ENCODE measurements around the gene IGFBP1. TPM values are rescaled to one million over a fixed set of nuclear protein-coding genes. Genes with fewer than 3 reads are reported as not detected.

The IGFBP1 gene
- total RNA-seq, 1 experiment from 2014 or later: not detected

DNA sequence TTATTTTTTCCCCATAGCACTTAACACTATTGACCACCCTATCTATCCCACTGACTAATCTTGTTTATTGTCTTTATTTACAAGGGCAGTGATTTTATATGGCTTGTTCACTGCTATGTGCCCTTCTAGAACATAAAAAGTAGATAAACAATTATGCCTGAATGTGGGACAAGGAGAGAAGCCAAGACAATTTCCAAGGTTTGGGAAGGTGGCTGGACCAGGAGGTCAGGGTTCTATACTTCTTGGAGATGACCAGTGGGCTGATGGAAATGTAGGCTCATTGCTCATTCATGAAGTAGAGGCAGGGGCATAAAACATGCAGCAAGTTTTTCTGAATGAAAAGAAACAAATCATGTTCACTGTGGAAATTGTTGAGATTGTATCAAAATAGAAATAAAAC lies 21.3 kb downstream of the IGFBP1 start:
- H3K27me3 ChIP-seq (ENCODE audit: low read length): no peaks in the 10 kb centered on the region
- no peaks in the 10 kb centered on the region for H3K36me3 ChIP-seq (ENCODE audit: insufficient read depth, low read length)
- no peaks in the 10 kb centered on the region for H3K4me1 ChIP-seq (ENCODE audit: low read length)
- H4K20me1 ChIP-seq (ENCODE audit: insufficient read depth, low read depth, low read length): no peaks in the 10 kb centered on the region
- no peaks in the 10 kb centered on the region for H3K9me2 ChIP-seq (replicated peaks; ENCODE audit: insufficient read depth, low read length)
- no peak overlapping the region for H3K4me3 ChIP-seq (ENCODE audit: low read length)
- H2AFZ ChIP-seq (ENCODE audit: low read length): no peak overlapping the region
- no peaks in the 10 kb centered on the region for H3K9me3 ChIP-seq (ENCODE audit: low read length)
- no peak for DNase-seq
- no peaks in the 10 kb centered on the region for H3K79me2 ChIP-seq (ENCODE audit: low read length)
- H3K27ac ChIP-seq (ENCODE audit: low read length): no peak overlapping the region
- no peak overlapping the region for H3K4me2 ChIP-seq (ENCODE audit: low read depth, low read length, poor library complexity, severe bottlenecking)
- H3K9ac ChIP-seq (ENCODE audit: low read length): no peak overlapping the region

DNA sequence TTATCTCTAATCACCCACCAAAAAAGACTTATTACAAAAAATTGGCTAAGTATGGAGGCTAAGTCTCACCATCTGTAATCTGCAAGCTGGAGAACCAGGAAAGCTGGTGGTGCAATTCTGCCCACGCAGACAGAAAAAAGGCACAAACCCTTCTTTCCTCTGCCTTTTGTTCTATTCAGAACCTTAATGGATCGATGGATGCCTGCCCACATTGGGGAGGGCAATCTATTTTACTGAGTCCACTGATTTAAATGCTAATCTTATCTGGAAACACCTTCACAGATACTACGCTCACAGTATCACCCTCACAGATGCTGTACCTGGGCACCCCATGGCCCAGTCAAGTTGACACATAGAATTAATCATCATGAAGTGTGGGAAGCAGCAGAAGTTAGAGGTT lies 22.6 kb downstream of the IGFBP1 start:
- Histone ChIP-seq H4K20me1 (ENCODE audit: insufficient read depth, low read depth, low read length) (no peaks in the 10 kb centered on the region), H3K36me3 (ENCODE audit: insufficient read depth, low read length) (no peaks in the 10 kb centered on the region), H3K27me3 (ENCODE audit: low read length) (no peaks in the 10 kb centered on the region), H3K4me2 (ENCODE audit: low read depth, low read length, poor library complexity, severe bottlenecking) (no peak overlapping the region), H3K27ac (ENCODE audit: low read length) (no peak overlapping the region), H3K4me1 (ENCODE audit: low read length) (no peaks in the 10 kb centered on the region), H3K9me3 (ENCODE audit: low read length) (no peaks in the 10 kb centered on the region), H3K79me2 (ENCODE audit: low read length) (no peaks in the 10 kb centered on the region), H2AFZ (ENCODE audit: low read length) (no peak overlapping the region), H3K4me3 (ENCODE audit: low read length) (no peak overlapping the region), H3K9ac (ENCODE audit: low read length) (no peak overlapping the region), H3K9me2 (replicated peaks; ENCODE audit: insufficient read depth, low read length) (no peaks in the 10 kb centered on the region)
- no peak for DNase-seq

DNA sequence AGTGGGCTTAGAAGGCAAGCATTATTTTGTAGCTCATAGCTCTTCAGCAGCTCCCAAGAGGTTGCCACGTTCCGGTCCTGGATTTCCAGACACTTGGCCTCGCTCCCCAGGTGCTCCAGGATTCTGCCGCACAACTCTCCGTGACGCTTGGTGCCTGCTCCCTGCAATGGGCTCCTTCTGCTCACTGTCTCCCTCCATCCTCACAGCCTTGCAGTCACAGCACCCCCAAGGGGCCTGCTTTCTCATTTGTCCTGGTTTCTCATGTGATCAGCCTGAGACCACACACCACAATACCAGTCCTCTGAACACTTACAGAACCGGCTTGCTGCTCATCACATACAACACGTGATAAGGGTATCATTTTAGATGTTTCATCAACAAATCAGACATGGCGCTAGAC lies 23.0 kb downstream of the IGFBP1 start:
- Histone ChIP-seq H3K27ac (ENCODE audit: low read length) (no peak overlapping the region), H3K36me3 (ENCODE audit: insufficient read depth, low read length) (no peaks in the 10 kb centered on the region), H3K9me2 (replicated peaks; ENCODE audit: insufficient read depth, low read length) (no peaks in the 10 kb centered on the region), H3K27me3 (ENCODE audit: low read length) (no peaks in the 10 kb centered on the region), H3K9me3 (ENCODE audit: low read length) (no peaks in the 10 kb centered on the region), H3K4me1 (ENCODE audit: low read length) (no peaks in the 10 kb centered on the region), H3K4me3 (ENCODE audit: low read length) (no peak overlapping the region), H4K20me1 (ENCODE audit: insufficient read depth, low read depth, low read length) (no peaks in the 10 kb centered on the region), H3K9ac (ENCODE audit: low read length) (no peak overlapping the region), H3K79me2 (ENCODE audit: low read length) (no peaks in the 10 kb centered on the region), H3K4me2 (ENCODE audit: low read depth, low read length, poor library complexity, severe bottlenecking) (no peak overlapping the region), H2AFZ (ENCODE audit: low read length) (no peak overlapping the region)
- DNase-seq: no peak

DNA sequence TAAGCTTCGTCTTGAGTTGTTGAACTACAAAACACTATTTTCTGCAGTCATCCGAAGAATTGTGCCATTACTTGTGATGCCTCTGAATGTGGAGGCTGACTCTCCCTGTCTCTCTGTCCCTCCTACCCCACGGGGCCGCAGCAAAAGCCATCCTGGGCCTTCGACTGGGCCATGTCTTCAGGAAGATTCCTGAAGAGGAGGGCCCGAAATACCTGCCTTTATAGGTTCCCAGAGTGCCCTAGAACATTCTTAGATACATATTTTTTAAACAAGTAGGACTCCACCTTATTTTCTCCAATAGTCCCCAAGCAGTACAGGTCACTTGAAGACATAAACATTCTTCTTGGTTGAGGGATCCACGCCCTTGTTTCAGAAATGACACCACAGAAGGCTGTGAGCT lies 24.7 kb downstream of the IGFBP1 start:
- Histone ChIP-seq H3K9me3 (ENCODE audit: low read length) (no peaks in the 10 kb centered on the region), H3K79me2 (ENCODE audit: low read length) (no peaks in the 10 kb centered on the region), H4K20me1 (ENCODE audit: insufficient read depth, low read depth, low read length) (no peaks in the 10 kb centered on the region), H3K27ac (ENCODE audit: low read length) (no peak overlapping the region), H3K4me1 (ENCODE audit: low read length) (no peaks in the 10 kb centered on the region), H3K9ac (ENCODE audit: low read length) (no peak overlapping the region), H3K27me3 (ENCODE audit: low read length) (no peaks in the 10 kb centered on the region), H2AFZ (ENCODE audit: low read length) (no peak overlapping the region), H3K36me3 (ENCODE audit: insufficient read depth, low read length) (no peaks in the 10 kb centered on the region), H3K9me2 (replicated peaks; ENCODE audit: insufficient read depth, low read length) (no peaks in the 10 kb centered on the region), H3K4me2 (ENCODE audit: low read depth, low read length, poor library complexity, severe bottlenecking) (no peak overlapping the region), H3K4me3 (ENCODE audit: low read length) (no peak overlapping the region)
- DNase-seq: no peak

DNA sequence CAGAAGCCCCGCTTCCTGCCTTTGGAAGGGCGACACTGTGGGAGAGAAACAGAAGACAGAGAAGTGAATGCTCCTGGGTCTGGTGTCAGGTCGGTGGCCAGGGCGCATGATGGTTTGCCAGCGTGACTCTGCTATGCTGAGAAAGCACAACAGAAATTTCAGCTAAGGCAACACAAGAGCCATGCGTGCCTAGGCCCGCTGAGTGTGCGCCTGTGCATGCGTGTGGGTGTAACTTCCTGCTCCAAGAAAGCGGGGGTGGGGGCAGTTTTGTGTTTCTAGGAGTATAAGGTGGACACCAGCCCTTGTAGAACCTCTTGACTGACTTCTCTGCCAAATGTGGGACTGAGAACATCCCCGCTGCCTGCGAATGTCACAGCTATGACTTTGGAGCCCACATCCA lies 26.6 kb downstream of the IGFBP1 start:
- Histone ChIP-seq H3K79me2 (ENCODE audit: low read length) (no peaks in the 10 kb centered on the region), H3K9me2 (replicated peaks; ENCODE audit: insufficient read depth, low read length) (no peaks in the 10 kb centered on the region), H3K4me1 (ENCODE audit: low read length) (no peaks in the 10 kb centered on the region), H3K9me3 (ENCODE audit: low read length) (no peaks in the 10 kb centered on the region), H3K27ac (ENCODE audit: low read length) (no peak overlapping the region), H3K27me3 (ENCODE audit: low read length) (no peaks in the 10 kb centered on the region), H4K20me1 (ENCODE audit: insufficient read depth, low read depth, low read length) (no peaks in the 10 kb centered on the region), H2AFZ (ENCODE audit: low read length) (no peak overlapping the region), H3K36me3 (ENCODE audit: insufficient read depth, low read length) (no peaks in the 10 kb centered on the region), H3K4me3 (ENCODE audit: low read length) (no peak overlapping the region), H3K4me2 (ENCODE audit: low read depth, low read length, poor library complexity, severe bottlenecking) (no peak overlapping the region), H3K9ac (ENCODE audit: low read length) (no peak overlapping the region)
- DNase-seq: no peak

DNA sequence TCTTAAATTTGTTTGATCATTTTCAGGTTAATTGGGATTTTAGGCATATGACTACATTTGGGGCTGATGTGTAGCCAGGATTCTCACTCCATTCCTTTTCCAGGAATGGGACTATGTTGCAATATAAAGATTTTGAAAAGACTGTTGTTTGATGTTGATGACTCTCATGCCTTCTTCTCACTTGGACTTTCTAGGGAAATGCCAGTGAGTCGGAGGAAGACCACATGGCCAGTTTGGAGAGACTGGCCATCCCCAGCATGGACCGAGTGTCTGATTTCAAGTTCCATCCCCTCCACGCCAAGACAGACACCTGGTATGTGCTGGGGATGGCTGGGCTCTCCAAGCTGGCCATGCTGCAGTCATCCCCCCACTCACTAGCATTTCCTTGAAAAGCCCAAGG lies 27.3 kb downstream of the IGFBP1 start:
- H3K9me2 ChIP-seq (replicated peaks; ENCODE audit: insufficient read depth, low read length): no peaks in the 10 kb centered on the region
- no peak overlapping the region for H3K4me3 ChIP-seq (ENCODE audit: low read length)
- no peak overlapping the region for H3K4me2 ChIP-seq (ENCODE audit: low read depth, low read length, poor library complexity, severe bottlenecking)
- H3K79me2 ChIP-seq (ENCODE audit: low read length): no peaks in the 10 kb centered on the region
- H3K27me3 ChIP-seq (ENCODE audit: low read length): no peaks in the 10 kb centered on the region
- H3K27ac ChIP-seq (ENCODE audit: low read length): no peak overlapping the region
- no peak for DNase-seq
- no peaks in the 10 kb centered on the region for H3K36me3 ChIP-seq (ENCODE audit: insufficient read depth, low read length)
- no peak overlapping the region for H2AFZ ChIP-seq (ENCODE audit: low read length)
- no peaks in the 10 kb centered on the region for H4K20me1 ChIP-seq (ENCODE audit: insufficient read depth, low read depth, low read length)
- H3K4me1 ChIP-seq (ENCODE audit: low read length): no peaks in the 10 kb centered on the region
- H3K9me3 ChIP-seq (ENCODE audit: low read length): no peaks in the 10 kb centered on the region
- no peak overlapping the region for H3K9ac ChIP-seq (ENCODE audit: low read length)

DNA sequence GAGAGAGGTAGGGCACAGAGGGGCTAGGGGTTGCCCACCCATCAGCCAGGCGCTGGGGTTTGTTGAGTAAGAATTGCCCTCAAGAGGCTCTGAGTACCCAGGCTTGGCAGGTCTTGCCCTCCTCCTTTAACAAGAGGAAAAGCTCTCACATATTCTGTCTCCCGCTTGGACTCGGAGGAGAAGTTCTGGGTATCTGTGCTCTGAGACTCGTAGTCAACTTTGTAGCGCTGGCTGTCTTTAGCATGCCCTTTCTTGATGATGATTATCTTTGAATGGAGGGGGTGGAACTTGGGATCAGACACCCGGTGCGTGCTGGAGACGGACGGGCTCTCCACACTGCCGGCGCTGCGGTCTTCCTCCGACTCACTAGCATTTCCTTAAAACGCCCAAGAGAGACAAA lies 28.8 kb downstream of the IGFBP1 start:
- H3K27ac ChIP-seq (ENCODE audit: low read length): no peak overlapping the region
- H4K20me1 ChIP-seq (ENCODE audit: insufficient read depth, low read depth, low read length): no peaks in the 10 kb centered on the region
- H3K4me1 ChIP-seq (ENCODE audit: low read length): no peaks in the 10 kb centered on the region
- no peaks in the 10 kb centered on the region for H3K79me2 ChIP-seq (ENCODE audit: low read length)
- no peaks in the 10 kb centered on the region for H3K9me3 ChIP-seq (ENCODE audit: low read length)
- no peak overlapping the region for H2AFZ ChIP-seq (ENCODE audit: low read length)
- no peak overlapping the region for H3K9ac ChIP-seq (ENCODE audit: low read length)
- H3K36me3 ChIP-seq (ENCODE audit: insufficient read depth, low read length): no peaks in the 10 kb centered on the region
- H3K4me3 ChIP-seq (ENCODE audit: low read length): no peak overlapping the region
- no peaks in the 10 kb centered on the region for H3K27me3 ChIP-seq (ENCODE audit: low read length)
- H3K4me2 ChIP-seq (ENCODE audit: low read depth, low read length, poor library complexity, severe bottlenecking): no peak overlapping the region
- DNase-seq: no peak
- no peaks in the 10 kb centered on the region for H3K9me2 ChIP-seq (replicated peaks; ENCODE audit: insufficient read depth, low read length)

DNA sequence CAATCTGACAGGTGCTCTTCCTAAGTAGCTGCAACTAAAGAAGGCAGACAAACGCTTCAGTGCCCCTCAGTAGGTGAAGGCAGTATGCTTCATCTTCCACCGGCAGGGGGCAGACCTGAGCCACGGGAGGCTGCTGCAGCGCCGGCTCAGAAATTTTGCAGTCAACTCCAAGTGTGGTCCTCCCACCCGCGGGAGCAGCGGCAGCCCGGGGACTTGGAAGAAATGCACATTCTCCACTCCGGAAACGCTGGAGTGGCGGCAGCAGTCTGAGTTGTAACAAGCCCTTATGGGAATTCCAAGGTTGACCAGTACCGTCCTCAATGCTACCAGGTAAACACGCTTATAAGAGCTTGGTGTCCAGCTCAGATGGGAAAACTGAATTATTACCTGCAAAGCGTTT lies 29.4 kb downstream of the IGFBP1 start:
- Histone ChIP-seq H3K36me3 (ENCODE audit: insufficient read depth, low read length) (no peaks in the 10 kb centered on the region), H3K4me2 (ENCODE audit: low read depth, low read length, poor library complexity, severe bottlenecking) (no peak overlapping the region), H3K27ac (ENCODE audit: low read length) (no peak overlapping the region), H3K4me3 (ENCODE audit: low read length) (no peak overlapping the region), H3K9me3 (ENCODE audit: low read length) (no peaks in the 10 kb centered on the region), H3K79me2 (ENCODE audit: low read length) (no peaks in the 10 kb centered on the region), H3K9ac (ENCODE audit: low read length) (no peak overlapping the region), H4K20me1 (ENCODE audit: insufficient read depth, low read depth, low read length) (no peaks in the 10 kb centered on the region), H3K4me1 (ENCODE audit: low read length) (no peaks in the 10 kb centered on the region), H3K9me2 (replicated peaks; ENCODE audit: insufficient read depth, low read length) (no peaks in the 10 kb centered on the region), H3K27me3 (ENCODE audit: low read length) (no peaks in the 10 kb centered on the region), H2AFZ (ENCODE audit: low read length) (no peak overlapping the region)
- peak; percentile 87 for DNase-seq

DNA sequence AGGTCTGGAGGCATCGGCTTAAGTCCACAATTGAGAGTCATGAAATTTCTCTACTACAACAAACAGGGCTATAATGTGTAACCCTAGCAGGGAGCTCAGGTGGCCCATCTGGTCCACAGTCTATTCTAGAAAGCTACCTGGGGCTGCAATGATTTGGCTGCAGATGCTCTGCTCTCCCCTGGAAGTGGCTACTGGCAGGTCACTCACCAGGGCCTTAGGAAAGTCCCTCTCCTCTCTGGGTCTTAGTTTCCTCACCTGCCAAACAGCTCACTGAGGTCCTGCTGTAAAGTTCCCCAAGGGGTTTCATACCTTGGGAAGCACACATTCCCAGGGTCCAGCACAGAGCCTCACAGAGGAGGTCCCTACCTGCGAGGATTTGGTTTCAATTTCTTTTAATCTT lies 30.3 kb downstream of the IGFBP1 start:
- Histone ChIP-seq H3K4me2 (ENCODE audit: low read depth, low read length, poor library complexity, severe bottlenecking) (no peak overlapping the region), H3K27ac (ENCODE audit: low read length) (no peak overlapping the region)

More for the DNA sequence above, 30.3 kb downstream of the IGFBP1 start:
- H3K27me3 ChIP-seq (ENCODE audit: low read length): no peaks in the 10 kb centered on the region
- H3K9ac ChIP-seq (ENCODE audit: low read length): no peak overlapping the region
- no peaks in the 10 kb centered on the region for H3K4me1 ChIP-seq (ENCODE audit: low read length)
- no peak overlapping the region for H2AFZ ChIP-seq (ENCODE audit: low read length)
- H4K20me1 ChIP-seq (ENCODE audit: insufficient read depth, low read depth, low read length): no peaks in the 10 kb centered on the region
- no peak for DNase-seq
- no peaks in the 10 kb centered on the region for H3K79me2 ChIP-seq (ENCODE audit: low read length)
- H3K9me2 ChIP-seq (replicated peaks; ENCODE audit: insufficient read depth, low read length): no peaks in the 10 kb centered on the region
- no peaks in the 10 kb centered on the region for H3K9me3 ChIP-seq (ENCODE audit: low read length)
- no peak overlapping the region for H3K4me3 ChIP-seq (ENCODE audit: low read length)
- H3K36me3 ChIP-seq (ENCODE audit: insufficient read depth, low read length): no peaks in the 10 kb centered on the region
